ENCODE measurements around the gene SLC25A39.

DNA sequence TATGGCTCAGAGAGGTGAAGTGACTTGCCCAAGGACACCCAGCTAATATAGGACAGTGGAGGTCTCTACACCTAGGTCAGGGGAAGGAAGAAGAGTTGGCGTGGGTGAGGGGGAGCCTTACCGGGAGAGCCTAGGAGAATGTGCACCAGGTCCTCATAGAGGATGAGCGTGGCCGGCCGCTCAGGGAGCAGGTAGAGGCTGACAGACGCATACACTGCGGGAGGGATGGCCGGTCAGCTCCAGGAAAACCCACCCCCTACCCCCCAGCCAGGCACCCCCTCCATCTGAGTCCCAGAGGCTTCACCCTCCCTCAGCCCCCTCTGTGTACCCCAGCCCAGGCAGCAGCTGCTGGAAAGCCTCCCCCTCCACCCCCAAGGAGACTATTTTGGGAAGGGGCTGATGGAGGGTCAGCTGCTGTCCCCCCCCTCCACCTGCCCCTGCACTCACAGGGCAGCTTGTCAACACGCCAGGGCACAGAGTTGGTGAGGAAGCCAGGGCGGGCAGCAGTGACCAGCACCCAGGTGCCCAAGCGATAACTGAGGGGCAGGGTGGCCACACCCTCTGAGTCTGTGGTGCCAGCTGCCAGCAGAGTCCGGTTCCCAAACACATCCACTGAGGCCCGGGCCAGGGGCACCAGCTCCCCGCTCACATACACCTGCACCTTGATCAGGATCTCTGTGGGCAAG lies 35.0 kb upstream of the SLC25A39 start:
- TF ChIP-seq, protein P1, sequence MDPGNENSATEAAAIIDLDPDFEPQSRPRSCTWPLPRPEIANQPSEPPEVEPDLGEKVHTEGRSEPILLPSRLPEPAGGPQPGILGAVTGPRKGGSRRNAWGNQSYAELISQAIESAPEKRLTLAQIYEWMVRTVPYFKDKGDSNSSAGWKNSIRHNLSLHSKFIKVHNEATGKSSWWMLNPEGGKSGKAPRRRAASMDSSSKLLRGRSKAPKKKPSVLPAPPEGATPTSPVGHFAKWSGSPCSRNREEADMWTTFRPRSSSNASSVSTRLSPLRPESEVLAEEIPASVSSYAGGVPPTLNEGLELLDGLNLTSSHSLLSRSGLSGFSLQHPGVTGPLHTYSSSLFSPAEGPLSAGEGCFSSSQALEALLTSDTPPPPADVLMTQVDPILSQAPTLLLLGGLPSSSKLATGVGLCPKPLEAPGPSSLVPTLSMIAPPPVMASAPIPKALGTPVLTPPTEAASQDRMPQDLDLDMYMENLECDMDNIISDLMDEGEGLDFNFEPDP (CRISPR knock-in tag; IDR thresholded peaks at IDR 0.05), result no peak
- TF ChIP-seq, protein P2, sequence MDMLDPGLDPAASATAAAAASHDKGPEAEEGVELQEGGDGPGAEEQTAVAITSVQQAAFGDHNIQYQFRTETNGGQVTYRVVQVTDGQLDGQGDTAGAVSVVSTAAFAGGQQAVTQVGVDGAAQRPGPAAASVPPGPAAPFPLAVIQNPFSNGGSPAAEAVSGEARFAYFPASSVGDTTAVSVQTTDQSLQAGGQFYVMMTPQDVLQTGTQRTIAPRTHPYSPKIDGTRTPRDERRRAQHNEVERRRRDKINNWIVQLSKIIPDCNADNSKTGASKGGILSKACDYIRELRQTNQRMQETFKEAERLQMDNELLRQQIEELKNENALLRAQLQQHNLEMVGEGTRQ (CRISPR knock-in tag; IDR thresholded peaks at IDR 0.05), result no peak
- TF ChIP-seq, protein P3, sequence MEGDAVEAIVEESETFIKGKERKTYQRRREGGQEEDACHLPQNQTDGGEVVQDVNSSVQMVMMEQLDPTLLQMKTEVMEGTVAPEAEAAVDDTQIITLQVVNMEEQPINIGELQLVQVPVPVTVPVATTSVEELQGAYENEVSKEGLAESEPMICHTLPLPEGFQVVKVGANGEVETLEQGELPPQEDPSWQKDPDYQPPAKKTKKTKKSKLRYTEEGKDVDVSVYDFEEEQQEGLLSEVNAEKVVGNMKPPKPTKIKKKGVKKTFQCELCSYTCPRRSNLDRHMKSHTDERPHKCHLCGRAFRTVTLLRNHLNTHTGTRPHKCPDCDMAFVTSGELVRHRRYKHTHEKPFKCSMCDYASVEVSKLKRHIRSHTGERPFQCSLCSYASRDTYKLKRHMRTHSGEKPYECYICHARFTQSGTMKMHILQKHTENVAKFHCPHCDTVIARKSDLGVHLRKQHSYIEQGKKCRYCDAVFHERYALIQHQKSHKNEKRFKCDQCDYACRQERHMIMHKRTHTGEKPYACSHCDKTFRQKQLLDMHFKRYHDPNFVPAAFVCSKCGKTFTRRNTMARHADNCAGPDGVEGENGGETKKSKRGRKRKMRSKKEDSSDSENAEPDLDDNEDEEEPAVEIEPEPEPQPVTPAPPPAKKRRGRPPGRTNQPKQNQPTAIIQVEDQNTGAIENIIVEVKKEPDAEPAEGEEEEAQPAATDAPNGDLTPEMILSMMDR (IDR thresholded peaks at IDR 0.05 in 2 of 3, conservative IDR thresholded peaks at IDR 0.05 in 1 of 3; ENCODE audit: insufficient read depth in 2 of 3, low read depth in 1 of 3, low read length in 3 of 3), result no peak
- TF ChIP-seq NR3C1 (CRISPR knock-in tag; IDR thresholded peaks at IDR 0.05), result no peak
- no peak for TF ChIP-seq EZH2 (IDR thresholded peaks at IDR 0.05; ENCODE audit: borderline replicate concordance, low read depth, low read length)
- TF ChIP-seq, protein P4, sequence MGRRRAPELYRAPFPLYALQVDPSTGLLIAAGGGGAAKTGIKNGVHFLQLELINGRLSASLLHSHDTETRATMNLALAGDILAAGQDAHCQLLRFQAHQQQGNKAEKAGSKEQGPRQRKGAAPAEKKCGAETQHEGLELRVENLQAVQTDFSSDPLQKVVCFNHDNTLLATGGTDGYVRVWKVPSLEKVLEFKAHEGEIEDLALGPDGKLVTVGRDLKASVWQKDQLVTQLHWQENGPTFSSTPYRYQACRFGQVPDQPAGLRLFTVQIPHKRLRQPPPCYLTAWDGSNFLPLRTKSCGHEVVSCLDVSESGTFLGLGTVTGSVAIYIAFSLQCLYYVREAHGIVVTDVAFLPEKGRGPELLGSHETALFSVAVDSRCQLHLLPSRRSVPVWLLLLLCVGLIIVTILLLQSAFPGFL (CRISPR knock-in tag; IDR thresholded peaks at IDR 0.05), result no peak
- no peak for TF ChIP-seq YY1 (IDR thresholded peaks at IDR 0.05; ENCODE audit: borderline replicate concordance in 1 of 3, control insufficient read depth in 1 of 3, extremely low read depth in 1 of 3, insufficient read depth in 3 of 3, insufficient read length in 1 of 3, insufficient replicate concordance in 2 of 3, low read depth in 1 of 3, low read length in 2 of 3)
- TF ChIP-seq BRD9 (IDR thresholded peaks at IDR 0.05; ENCODE audit: low read depth, partially characterized antibody), result no peak
- TF ChIP-seq MCM3 (IDR thresholded peaks at IDR 0.05), result no peak
- TF ChIP-seq JUN (IDR thresholded peaks at IDR 0.05; ENCODE audit: borderline replicate concordance, low read depth, low read length), result no peak
- no peak for TF ChIP-seq JUN (CRISPR knock-in tag; IDR thresholded peaks at IDR 0.05; ENCODE audit: borderline replicate concordance)
- no peak for TF ChIP-seq SMC3 (conservative IDR thresholded peaks at IDR 0.05; ENCODE audit: insufficient read depth, low read depth, low read length)
- no peak for TF ChIP-seq FOXJ3 (CRISPR knock-in tag; IDR thresholded peaks at IDR 0.05)
- no peak for TF ChIP-seq CHD2 (IDR thresholded peaks at IDR 0.05; ENCODE audit: low read depth, low read length)
- no peak for TF ChIP-seq CBX2 (IDR thresholded peaks at IDR 0.05; ENCODE audit: insufficient read depth, low read length, poor library complexity, severe bottlenecking)
